NCI-H460 (cell line): Measurements from ENCODE around the gene WSB1. TPM values are rescaled to one million over a fixed set of nuclear protein-coding genes. Genes with fewer than 3 reads are reported as not detected.
A peak's percentile ranks its signal among the peaks of the same experiment; 100 is the strongest.
"Not testable (repeated sequence)": the region's sequence is repeated elsewhere in the genome, so short reads cannot be mapped to it uniquely, and the experiment has no call there.

Experiments used
- DNase-seq: peaks from one replicate; pipeline ENCODE4 v3.0.0-alpha.2; 2016; ENCODE audit warnings: low read depth; ENCODE audit errors: extremely low read depth
- polyA plus RNA-seq: library from polyadenylated mRNA; depleted of rRNA; stranded (reverse); fragments of >200 nt; gene quantifications from 2 replicates; pipeline ENCODE4 v1.2.3, GENCODE V29; 2014; cell fraction: nucleus; rRNA removed
- total RNA-seq: library from RNA; depleted of rRNA; stranded (reverse); fragments of >200 nt; shearing (Covaris generic); gene quantifications from 2 replicates; pipeline ENCODE4 v1.2.3, GENCODE V29; 2014; rRNA removed

The WSB1 gene
- 143 and 153 TPM in 2 replicates for total RNA-seq
- 164 and 339 TPM in 2 replicates for polyA plus RNA-seq

- DNase-seq, result peak; percentile 86
These were observed at the start of gene WSB1 for GRCh38 chr17:27293898-27294688. Gene WSB1 (plus strand): TSS chr17:27294114. CDS start chr17:27294396, 282 bp downstream.

- peak; percentile 95 for DNase-seq
These were observed 49.3 kb upstream of the WSB1 start for GRCh38 chr17:27244491-27245223.

- peak; percentile 92 for DNase-seq
These were observed 48.7 kb upstream of the WSB1 start for GRCh38 chr17:27245230-27245696.

- DNase-seq, result no peak
These were observed 47.4 kb upstream of the WSB1 start for GRCh38 chr17:27246537-27246936.

GRCh38 chr17:27247071-27247957 lies 46.6 kb upstream of the WSB1 start:
- peak; percentile 99 for DNase-seq

GRCh38 chr17:27247958-27248342 lies 46.0 kb upstream of the WSB1 start:
- DNase-seq, result no peak

- DNase-seq, result not testable (repeated sequence)
These were observed 43.1 kb upstream of the WSB1 start for GRCh38 chr17:27250791-27251190.

- DNase-seq, result not testable (repeated sequence)
These were observed 39.1 kb upstream of the WSB1 start for GRCh38 chr17:27254802-27255201.

- no peak for DNase-seq
These were observed 37.5 kb upstream of the WSB1 start for GRCh38 chr17:27256225-27257030.

GRCh38 chr17:27257031-27257357 lies 36.9 kb upstream of the WSB1 start:
- DNase-seq, result no peak

GRCh38 chr17:27259356-27259755 lies 34.6 kb upstream of the WSB1 start:
- DNase-seq, result no peak

GRCh38 chr17:27263386-27263785 lies 30.5 kb upstream of the WSB1 start:
- no peak for DNase-seq

- no peak for DNase-seq
These were observed 29.7 kb upstream of the WSB1 start for GRCh38 chr17:27264068-27264812.

GRCh38 chr17:27265333-27265732 lies 28.6 kb upstream of the WSB1 start:
- DNase-seq, result no peak

GRCh38 chr17:27266228-27266627 lies 27.7 kb upstream of the WSB1 start:
- no peak for DNase-seq

GRCh38 chr17:27268394-27269085 lies 25.4 kb upstream of the WSB1 start:
- no peak for DNase-seq

GRCh38 chr17:27269201-27269600 lies 24.7 kb upstream of the WSB1 start:
- DNase-seq, result no peak

GRCh38 chr17:27269974-27270373 lies 23.9 kb upstream of the WSB1 start:
- DNase-seq, result no peak
